Measurements from ENCODE around the gene SAMHD1. TPM values are rescaled to one million over a fixed set of nuclear protein-coding genes. Genes with fewer than 3 reads are reported as not detected.
"Not testable (repeated sequence)": the region's sequence is repeated elsewhere in the genome, so short reads cannot be mapped to it uniquely, and the experiment has no call there.

The SAMHD1 gene
- total RNA-seq, 1 experiment from 2014 or later = 12.9 TPM

DNA sequence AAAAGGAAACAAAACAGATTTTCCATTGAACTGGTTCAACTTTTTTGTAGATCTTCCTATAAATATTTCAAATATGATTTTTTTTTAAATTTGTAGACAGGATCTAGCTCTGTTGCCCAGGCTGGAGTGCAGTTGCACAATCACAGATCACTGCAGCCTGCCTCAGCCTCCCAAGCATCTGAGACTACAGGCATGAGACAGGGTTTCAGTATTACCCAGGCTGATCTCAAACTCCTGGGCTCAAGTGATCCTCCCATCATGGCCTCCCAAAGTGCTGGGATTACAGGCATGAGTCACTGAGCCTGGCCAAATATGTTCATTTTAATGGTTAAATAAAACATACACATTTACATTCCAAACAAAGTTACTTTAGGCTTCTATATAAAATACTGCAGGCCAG, 33.6 kb downstream of the SAMHD1 start:
- no peak for DNase-seq (ENCODE audit: extremely low read depth, low read depth)

DNA sequence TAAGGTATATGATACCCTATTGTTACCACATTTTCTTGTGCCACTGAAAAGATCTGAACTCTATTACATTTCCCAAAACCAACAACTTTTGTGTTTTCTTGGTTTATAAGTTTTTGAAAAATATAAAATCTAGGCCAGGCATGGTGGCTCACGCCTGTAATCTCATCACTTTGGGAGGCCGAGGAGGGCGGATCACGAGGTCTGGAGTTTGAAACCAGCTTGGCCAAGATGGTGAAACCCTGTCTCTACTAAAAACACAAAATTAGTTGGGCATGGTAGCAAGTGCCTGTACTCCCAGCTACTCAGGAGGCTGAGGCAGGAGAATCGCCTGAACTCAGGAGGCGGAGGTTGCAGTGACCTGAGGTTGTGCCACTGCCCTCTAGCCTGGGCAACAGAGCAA, 34.3 kb downstream of the SAMHD1 start:
- no peak for DNase-seq (ENCODE audit: extremely low read depth, low read depth)

DNA sequence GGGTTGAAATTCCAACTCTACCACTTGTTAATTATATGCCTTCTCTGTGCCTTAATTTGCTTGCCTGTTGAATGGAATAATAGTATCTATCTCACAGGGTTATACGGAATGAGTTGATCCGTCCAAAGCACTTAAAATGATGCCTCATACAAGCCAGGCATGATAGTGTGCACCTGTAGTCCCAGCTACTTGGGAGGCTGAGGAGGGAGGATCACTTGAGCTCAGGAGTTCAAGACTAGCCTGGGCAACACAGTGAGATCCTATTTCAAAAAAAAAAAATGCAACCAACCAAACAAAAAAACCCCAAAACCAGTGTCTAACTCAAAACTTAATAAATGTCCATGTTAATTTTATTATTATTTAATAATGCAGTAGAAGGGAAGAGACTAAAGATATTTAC, 35.3 kb downstream of the SAMHD1 start:
- no peak for DNase-seq (ENCODE audit: extremely low read depth, low read depth)

DNA sequence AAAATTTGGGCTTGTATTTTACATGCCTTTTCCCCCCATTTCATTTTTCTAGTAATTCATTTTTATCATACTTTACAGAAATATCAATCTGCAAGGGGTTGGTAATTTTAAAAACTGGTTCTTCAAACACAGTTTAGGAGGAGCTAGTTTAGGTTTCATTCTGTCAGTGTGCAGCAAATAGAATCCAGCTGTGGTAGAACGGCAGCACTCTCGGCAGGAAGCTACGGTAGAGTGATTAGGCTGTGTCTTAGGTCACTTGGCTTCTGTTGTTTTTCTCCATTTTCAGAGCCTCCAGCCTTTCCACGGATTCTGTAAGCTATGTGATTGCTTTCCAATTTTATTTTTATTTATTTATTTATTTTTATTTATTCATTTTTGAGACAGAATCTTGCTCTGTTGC, 42.9 kb downstream of the SAMHD1 start:
- DNase-seq (ENCODE audit: extremely low read depth, low read depth) = no peak

DNA sequence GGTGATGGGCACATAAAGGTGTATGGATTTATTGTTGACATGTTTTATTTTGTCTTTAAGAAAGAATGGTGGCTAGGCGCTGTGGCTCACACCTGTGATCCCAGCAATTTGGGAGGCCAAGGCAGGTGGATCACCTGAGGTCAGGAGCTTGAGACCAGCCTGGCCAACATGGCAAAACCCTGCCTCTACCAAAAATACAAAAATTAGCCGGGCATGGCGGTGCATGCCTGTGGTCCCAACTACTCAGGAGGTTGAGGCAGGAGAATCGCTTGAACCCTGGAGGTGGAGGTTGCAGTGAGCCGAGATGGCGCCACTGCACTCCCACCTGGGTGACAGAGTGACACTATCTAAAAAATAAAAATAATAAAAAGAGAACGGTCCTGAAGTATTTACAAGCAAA, 45.4 kb downstream of the SAMHD1 start:
- not testable (repeated sequence) for DNase-seq (ENCODE audit: extremely low read depth, low read depth)

DNA sequence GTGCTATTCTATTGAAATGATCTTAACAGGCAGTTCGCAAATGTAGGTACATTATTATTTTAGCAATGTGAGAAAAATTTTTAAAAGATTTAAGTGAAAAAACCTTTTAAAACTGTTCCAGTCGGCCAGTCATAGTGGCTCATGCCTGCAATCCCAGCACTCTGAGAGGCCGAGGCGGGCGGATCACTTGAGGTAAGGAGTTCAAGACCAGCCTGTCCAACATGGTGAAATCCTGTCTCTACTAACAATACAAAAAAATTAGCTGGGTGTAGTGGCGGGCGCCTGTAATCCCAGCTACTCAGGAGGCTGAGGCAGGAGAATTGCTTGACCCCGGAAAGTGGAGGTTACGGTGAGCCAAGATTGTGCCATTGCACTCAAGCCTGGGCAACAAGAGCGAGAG, 45.9 kb downstream of the SAMHD1 start:
- DNase-seq (ENCODE audit: extremely low read depth, low read depth) = not testable (repeated sequence)

DNA sequence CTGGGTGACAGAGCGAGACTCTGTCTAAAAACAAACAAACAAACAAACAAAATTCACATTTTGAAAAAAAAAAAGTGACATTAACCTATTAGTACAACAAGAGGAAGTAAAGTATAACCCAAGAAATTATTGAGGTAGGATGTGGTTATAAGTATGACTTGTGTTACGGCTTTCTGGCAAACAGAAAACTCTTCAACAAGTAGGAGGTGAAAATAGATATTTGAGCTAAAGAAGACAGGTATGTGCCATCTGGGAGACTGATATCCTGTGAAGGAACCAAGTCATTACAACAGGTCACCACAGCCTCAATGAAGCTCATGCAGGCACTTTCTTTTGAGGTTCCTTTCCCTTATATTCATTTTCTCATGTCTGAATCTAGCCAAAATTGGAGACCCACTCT, 46.8 kb downstream of the SAMHD1 start:
- DNase-seq (ENCODE audit: extremely low read depth, low read depth) = no peak

DNA sequence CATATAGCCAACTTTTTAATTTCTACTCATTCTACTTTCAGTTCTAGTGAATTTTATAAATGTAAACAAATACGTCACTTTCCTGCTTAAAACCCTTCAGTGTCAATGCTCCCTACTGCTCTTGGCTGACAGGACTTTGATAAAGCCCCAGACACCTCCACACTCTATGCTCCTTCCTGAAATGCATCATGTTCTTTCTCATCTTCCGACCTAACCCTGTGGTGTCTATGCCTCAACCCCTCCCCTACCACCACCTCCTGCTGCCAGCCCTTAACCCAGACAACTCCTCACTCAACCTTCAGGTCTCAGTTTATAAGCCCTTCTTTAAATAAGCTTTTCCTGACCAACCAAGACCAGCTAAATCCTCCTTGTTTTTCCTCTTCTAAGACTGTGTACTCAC, 56.5 kb downstream of the SAMHD1 start:
- no peak for DNase-seq (ENCODE audit: extremely low read depth, low read depth)

DNA sequence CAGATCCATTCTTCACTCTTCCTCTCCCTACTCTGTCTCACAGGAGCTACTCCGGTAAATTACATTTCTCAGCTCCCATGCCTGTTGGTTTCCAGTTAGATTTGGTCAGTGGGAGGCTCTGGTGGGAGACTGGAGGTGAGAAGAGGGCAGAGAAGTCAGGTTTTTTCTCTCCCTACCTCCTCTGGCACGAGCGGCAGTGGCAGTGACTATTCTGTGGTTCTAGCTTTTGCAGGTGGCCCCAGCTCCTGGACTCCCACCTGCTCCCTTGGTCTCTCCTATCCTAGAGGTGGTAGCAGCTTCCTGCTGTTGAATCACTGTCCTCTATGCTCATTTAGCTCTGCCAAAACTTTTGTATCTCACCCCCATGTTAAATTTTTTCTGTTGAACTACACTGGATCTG, 57.7 kb downstream of the SAMHD1 start:
- no peak for DNase-seq (ENCODE audit: extremely low read depth, low read depth)

DNA sequence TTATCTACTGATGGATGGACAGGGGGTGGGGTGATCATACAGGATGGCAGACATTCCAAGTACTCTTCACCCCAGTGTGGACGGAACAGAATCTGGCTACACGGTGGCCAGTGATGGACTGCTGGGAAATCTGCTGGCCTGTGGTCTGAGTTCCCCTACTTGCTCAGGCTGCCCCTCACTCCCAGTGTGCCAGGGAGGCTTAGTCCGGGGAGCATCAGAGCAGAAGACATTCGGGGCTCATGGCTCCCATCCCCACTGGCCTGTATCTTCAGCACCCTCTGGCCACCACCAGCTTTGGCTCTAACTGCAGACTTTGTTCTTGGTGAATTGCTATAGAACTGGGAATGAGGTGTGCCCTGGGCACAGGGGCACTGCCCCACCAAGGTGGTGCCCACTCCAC, 60.3 kb downstream of the SAMHD1 start:
- DNase-seq (ENCODE audit: extremely low read depth, low read depth) = no peak

DNA sequence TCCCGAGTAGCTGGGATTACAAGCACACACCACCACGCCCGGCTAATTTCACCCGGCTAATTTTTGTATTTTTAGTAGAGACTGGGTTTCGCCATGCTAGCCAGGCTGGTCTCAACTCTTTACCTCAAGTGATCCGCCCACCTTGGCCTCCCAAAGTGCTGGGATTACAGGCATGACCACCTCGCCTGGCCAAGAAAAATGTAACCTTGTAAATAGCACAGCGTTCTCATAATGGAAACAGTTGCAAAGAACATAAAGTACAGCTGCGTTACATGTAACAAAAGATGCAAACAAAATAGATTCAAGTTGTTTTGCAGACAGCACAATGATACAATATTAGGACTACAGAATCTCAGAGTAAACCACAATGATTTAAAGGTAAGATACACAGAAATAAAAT, 60.9 kb downstream of the SAMHD1 start:
- DNase-seq (ENCODE audit: extremely low read depth, low read depth) = no peak

DNA sequence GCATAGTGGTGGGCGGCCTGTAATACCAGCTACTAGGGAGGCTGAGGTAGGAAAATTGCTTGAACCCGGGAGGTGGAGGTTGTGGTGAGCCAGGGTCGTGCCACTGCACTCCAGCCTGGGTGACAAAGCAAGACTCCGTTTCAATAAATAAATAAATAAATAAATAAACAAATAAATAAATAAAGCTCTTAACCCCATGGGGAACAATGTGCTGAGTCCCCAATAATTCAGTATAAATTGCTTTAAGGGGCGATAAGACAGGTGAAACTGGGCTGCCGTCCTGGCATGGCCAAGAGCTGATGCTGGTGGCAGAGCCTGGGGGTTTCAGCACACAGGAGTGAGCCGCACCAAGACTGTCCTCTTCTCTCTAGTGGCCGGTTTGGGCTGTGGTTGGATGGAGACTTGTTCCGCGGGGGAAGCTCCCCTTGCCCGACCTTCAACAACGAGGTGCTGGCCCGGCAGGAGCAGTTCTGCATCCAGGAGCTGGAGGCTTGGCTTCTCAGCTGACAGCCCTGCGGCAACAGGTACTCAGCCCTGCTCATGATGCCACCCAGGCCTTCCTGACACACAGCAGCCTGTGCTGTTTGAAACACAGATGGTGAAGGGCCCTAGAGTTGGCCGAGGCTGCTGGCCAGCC, 62.5 kb downstream of the SAMHD1 start:
- no peak for DNase-seq (ENCODE audit: extremely low read depth, low read depth)

DNA sequence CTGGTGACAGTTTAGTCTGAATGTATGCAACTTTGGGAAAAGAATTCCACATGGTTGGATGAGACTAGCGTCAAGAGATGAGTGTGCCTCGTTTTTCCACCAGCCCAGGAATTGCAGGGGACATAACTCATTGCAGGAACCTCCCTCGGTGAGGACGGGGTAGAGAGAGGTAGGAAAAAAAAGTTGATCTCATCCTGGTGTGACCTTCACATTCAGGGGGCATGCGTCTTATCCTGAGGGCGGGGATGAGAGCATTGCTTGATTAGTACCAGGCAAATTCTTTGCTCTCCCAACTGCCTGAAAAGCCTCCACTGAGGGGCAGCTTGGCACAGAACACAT, 63.8 kb downstream of the SAMHD1 start:
- DNase-seq (ENCODE audit: extremely low read depth, low read depth) = no peak

DNA sequence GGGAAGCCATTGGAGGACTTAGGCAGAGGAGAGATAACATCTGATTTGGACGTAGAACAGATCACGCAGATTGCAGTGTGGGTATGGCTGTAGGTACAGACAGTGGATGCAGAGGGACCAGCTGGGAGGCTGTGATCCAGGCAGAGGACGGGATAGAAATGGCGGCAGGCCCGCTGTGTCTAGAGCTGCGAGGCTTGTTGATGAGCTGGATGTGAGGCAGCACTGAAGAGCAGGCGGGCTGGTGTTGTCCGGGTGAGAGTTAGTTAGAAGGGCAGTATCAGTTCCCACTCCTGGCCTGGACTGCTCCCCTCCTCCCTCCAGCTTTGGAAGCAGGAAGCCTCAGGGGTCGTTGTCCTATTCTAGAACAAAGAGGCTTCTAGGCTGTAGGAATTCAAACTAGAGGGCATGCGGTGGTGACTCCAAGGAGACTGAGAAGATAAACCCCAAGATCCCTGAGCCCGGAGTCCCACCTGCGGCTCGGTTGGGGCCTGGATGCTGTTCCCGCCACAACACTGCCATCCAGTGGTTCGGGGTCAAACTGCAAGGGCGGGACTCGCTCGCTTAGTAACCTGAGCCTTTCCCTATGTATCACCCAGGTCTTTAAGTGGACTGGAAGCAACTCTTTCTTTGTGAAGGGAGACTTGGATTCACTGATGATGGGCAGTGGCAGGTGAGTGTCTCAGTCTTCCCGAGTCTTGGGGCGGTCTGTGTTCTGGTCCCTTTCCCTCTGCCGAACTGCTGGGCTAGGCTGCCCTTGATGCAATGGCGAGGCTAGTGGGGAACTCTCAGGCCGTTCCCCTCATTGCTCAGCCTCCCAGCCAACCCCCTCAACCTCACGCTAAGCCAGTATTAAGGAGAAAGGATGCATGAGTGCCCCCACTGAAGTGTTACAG, 64.4 kb downstream of the SAMHD1 start:
- DNase-seq (ENCODE audit: extremely low read depth, low read depth) = peak; percentile 71

DNA sequence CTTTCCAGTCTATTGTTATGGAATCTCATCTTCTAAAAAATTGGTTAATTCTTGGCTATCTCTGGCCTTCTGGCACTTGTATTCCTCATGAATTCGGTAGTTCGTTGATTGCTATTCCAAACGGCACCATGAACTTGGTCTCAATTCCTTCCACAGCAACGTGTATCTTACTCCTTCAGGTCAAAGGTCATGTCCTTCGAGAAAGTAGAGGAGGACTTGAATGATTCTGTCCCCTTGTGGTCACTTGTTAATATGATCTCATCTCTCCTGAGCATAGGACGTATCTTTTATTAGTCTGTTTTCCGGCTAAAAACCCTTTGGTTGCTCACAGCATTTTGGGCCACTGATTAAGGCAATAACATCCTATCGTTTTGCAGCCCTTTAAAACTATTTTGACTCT, 66.2 kb downstream of the SAMHD1 start:
- peak; percentile 22 for DNase-seq (ENCODE audit: extremely low read depth, low read depth)

DNA sequence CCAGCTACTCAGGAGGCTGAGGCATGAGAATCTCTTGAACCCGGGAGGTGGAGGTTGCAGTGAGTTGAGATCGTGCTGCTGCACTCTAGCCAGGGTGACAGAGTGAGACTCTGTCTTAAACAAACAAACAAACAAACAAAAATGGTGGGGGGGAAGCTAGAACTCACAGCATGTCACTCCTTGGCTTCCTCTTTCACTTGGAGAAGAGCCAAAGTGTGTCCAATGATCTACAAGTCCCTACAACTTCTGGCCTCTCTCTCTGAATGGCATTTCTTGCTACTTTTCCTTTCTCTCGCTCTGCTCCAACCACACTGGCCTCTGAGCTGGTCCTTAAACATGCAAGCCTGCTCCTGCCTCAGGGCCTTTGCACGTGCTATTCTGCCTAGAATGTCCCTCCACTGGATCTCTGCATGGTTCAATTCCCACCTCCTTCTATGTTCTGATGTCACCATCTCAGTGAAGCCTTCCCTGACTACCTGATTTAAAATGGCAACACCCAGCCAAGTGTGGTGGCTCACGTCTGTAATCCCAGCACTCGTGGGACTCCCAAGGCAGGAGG, 67.5 kb downstream of the SAMHD1 start:
- no peak for DNase-seq (ENCODE audit: extremely low read depth, low read depth)

DNA sequence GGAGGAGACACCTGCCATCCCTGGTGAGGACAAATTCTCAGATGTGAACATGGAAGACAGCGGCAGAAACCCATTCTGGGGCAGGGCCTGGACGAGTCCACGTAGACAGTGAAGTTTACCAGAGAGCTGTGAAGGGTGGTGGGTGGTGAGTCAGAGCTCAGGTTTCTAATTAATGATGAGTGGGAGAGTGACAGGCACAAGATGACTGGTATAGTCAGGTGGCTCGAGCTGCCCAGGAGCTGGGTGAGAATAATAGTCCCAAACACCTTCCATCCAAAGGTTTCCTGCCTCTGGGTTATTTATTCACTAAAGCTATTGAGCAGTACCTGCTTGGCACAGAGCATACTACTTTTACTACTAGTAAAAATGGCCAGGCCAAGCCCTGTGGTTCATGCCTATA, 69.6 kb downstream of the SAMHD1 start:
- no peak for DNase-seq (ENCODE audit: extremely low read depth, low read depth)

DNA sequence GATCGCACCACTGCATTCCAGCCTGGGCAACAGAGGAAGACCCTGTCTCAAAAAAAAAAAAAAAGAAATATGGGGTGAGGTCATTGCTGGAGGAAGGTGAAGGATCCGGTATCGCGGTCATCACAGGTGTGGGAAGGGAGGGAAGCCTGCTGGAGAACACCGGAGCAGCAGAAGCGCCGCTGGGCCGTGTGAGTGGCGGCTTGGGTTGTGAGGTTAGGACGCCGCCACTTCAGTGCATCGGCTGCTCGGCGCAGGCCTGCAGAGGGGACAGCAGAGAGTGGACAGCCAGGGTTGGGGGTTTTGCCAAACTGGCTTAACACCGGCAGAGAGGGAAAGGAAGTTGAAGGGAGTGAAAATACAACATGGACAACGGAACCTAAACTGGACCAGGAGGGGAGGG, 70.2 kb downstream of the SAMHD1 start:
- no peak for DNase-seq (ENCODE audit: extremely low read depth, low read depth)

DNA sequence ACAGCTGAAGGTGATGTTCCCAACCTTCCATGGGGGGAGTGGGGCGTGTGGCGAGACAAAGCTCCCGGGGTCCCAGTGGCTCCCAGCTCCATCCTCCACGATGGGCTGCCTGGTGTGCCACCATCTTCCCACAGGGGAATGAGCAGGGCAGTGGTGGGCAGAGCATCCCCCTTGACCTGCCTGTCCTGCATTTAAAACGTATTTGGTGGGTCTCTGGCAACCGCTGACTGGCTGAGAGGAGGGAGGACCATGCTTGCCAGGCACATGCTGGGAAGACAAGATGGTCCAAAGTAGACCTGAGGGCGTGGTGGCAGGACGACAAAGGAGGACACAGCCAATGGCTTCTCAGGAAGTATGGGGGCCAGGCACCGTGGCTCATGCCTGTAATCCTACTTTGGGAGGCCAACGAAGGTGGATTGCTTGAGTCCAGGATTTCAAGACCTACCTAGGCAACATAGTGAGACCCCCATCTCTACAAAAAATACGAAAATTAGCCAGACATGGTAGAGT, 70.7 kb downstream of the SAMHD1 start:
- no peak for DNase-seq (ENCODE audit: extremely low read depth, low read depth)

DNA sequence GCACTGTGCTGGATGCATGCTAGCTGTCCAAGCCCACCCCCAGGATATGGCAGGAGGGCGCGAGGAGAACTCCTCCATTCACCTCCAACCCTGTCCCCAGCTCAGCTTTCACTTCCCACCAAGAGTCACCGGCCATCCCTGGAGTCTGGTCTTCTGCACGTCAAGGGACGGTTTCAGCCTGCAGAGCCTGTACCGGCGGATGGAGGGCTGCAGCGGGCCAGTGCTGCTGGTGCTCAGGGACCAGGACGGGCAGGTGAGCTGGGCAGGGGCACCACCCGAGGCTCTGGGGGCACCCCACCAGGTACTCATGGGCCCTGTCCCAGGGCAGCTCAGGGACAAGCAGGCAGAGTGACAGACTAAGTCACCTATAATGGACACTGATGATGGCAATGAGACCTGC, 72.6 kb downstream of the SAMHD1 start:
- no peak for DNase-seq (ENCODE audit: extremely low read depth, low read depth)

DNA sequence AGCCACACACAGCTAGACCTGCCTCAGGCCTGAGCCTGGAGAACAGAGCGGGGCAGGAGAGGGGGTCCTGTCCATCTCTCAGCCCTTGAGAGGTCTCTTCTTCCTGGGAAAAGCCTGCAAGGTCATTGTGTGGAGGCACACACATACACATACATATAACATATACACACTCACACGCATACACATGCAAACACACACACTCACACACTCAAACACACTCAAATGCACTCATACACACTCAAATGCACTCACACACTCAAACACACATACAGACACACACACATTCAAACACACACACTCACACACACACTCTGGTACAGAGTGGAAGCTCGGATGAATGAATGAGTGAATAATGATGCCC, 75.1 kb downstream of the SAMHD1 start:
- DNase-seq (ENCODE audit: extremely low read depth, low read depth) = no peak

Measured in NCI-H460 (cell line).